ENCODE data around the gene AHNAK2.
"Not testable (repeated sequence)": the region's sequence is repeated elsewhere in the genome, so short reads cannot be mapped to it uniquely, and the experiment has no call there.

The AHNAK2 gene

DNA sequence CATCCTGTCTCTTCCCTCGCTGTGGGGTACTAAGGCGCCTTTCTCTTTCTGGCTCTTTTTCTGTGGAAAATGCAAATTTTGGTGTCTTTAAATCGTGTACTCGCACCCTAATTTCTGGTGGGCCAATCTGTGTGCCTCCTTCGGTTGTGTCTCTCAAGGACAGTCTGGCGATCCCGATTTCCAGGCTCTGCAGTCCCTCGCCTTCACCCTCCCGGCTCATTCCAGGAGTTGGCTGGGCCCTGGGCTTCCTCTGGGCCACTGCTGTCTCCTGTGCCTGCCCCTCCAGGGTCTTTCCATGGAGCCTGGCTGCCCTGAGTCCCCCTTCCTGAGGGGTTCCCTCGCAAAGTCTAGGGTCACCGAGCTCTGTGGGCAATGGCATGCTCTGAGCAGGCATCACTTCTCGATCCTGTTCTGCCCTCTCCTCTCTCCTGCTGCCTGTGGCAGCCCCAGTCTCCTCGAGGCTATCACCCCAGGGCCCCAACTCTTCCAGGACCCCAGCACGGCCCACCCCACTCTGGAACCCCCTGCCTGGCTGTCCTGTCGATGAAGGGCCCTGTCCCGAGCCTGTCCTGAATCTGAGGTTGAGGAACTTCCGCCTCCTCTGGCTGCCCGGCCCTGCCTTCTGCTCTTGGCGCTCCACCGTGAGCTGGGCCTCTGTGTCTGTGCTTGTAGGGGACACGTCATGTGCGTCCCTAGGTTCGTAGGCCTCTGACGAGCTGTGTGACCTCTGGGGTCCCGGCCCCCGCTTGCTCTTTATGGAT is 24.1 kb downstream of the AHNAK2 start:
- no peak for DNase-seq (ENCODE audit: low spot score)
- in situ Hi-C loops (cut with MboI; ENCODE audit: low sequenced_read_pairs, unreplicated experiment), result no loop called here
- no peak for TF ChIP-seq CTCF (IDR thresholded peaks at IDR 0.05; ENCODE audit: borderline replicate concordance, control extremely low read depth, extremely low read depth, insufficient read depth, missing control alignments)

DNA sequence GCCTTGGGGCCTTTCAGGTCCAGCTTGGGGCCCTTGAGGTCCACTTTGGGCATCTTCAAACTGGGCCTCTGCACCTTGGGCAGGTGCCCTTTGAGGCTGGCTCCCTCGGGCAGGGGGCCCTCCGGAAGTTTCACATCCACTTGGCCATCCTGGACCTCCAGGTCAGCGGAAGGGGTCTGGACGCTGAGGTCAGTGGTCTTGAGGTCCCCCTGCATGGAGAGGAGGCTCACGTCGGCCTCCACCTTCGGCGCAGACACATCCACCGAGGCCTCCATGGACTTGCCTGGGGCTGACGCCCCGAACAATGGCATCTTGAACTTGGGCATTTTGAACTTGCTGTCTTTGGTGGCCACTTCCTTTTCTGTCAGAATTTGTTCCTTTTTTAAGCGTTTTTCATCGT is 25.1 kb downstream of the AHNAK2 start:
- no peak for DNase-seq (ENCODE audit: low spot score)
- no peak for TF ChIP-seq CTCF (IDR thresholded peaks at IDR 0.05; ENCODE audit: borderline replicate concordance, control extremely low read depth, extremely low read depth, insufficient read depth, missing control alignments)
- in situ Hi-C loops (cut with MboI; ENCODE audit: low sequenced_read_pairs, unreplicated experiment), result no loop called here

DNA sequence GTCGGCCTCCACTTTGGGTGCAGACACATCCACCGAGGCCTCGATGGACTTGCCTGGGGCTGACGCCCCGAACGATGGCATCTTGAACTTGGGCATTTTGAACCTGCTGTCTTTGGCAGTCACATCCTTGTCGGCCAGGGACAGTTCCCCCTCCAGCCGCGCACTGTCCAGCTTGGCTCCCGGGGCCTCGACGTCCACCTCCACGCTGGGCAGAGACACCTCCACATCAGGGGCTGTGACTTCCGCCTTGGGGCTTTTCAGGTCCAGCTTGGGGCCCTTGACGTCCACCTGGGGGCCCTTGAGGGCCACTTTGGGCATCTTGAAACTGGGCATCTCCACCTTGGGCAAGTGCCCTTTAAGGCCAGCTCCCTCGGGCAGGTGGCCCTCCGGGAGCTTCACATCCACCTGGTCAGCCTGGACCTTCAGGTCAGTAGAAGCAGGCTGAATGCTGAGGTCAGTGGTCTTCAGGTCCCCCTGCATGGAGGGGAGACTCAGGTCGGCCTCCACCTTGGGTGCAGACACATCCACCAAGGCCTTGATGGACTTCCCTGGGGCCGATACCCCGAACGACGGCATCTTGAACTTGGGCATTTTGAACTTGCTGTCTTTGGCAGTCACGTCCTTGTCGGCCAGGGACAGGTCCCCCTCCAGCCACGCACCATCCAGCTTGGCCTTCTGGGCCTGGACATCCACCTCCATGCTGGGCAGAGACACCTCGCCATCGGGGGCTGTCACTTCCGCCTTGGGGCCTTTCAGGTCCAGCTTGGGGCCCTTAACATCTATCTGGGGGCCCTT is 26.1 kb downstream of the AHNAK2 start:
- in situ Hi-C loops (cut with MboI; ENCODE audit: low sequenced_read_pairs, unreplicated experiment); DNase-seq (ENCODE audit: low spot score): not testable (repeated sequence)

GRCh38 chr14:104950701-104951100 is 27.5 kb downstream of the AHNAK2 start:
- in situ Hi-C loops (cut with MboI; ENCODE audit: low sequenced_read_pairs, unreplicated experiment); DNase-seq (ENCODE audit: low spot score): not testable (repeated sequence)

DNA sequence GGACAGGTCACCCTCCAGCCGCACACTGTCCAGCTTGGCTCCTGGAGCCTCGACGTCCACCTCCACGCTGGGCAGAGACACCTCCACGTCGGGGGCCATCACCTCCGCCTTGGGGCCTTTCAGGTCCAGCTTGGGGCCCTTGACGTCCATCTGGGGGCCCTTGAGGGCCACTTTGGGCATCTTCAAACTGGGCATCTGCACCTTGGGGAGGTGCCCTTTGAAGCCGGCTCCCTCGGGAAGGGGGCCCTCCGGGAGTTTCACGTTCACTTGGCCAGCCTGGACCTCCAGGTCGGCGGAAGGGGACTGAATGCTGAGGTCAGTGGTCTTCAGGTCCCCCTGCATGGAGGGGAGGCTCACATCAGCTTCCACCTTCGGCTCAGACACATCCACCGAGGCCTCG is 28.2 kb downstream of the AHNAK2 start:
- no peak for DNase-seq (ENCODE audit: low spot score)
- in situ Hi-C loops (cut with MboI; ENCODE audit: low sequenced_read_pairs, unreplicated experiment), result no loop called here
- TF ChIP-seq CTCF (IDR thresholded peaks at IDR 0.05; ENCODE audit: borderline replicate concordance, control extremely low read depth, extremely low read depth, insufficient read depth, missing control alignments), result no peak

GRCh38 chr14:104949406-104949955 is 28.7 kb downstream of the AHNAK2 start:
- DNase-seq (ENCODE audit: low spot score); in situ Hi-C loops (cut with MboI; ENCODE audit: low sequenced_read_pairs, unreplicated experiment): not testable (repeated sequence)

DNA sequence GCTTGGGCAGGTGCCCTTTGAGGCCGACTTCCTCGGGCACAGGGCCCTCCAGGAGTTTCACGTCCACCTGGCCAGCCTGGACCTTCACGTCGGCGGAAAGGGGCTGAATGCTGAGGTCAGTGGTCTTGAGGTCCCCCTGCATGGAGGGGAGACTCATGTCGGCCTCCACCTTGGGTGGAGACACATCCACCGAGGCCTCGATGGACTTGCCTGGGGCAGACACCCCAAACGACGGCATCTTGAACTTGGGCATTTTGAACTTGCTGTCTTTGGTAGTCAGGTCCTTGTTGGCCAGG is 29.5 kb downstream of the AHNAK2 start:
- TF ChIP-seq CTCF (IDR thresholded peaks at IDR 0.05; ENCODE audit: borderline replicate concordance, control extremely low read depth, extremely low read depth, insufficient read depth, missing control alignments), result no peak
- in situ Hi-C loops (cut with MboI; ENCODE audit: low sequenced_read_pairs, unreplicated experiment), result no loop called here

DNA sequence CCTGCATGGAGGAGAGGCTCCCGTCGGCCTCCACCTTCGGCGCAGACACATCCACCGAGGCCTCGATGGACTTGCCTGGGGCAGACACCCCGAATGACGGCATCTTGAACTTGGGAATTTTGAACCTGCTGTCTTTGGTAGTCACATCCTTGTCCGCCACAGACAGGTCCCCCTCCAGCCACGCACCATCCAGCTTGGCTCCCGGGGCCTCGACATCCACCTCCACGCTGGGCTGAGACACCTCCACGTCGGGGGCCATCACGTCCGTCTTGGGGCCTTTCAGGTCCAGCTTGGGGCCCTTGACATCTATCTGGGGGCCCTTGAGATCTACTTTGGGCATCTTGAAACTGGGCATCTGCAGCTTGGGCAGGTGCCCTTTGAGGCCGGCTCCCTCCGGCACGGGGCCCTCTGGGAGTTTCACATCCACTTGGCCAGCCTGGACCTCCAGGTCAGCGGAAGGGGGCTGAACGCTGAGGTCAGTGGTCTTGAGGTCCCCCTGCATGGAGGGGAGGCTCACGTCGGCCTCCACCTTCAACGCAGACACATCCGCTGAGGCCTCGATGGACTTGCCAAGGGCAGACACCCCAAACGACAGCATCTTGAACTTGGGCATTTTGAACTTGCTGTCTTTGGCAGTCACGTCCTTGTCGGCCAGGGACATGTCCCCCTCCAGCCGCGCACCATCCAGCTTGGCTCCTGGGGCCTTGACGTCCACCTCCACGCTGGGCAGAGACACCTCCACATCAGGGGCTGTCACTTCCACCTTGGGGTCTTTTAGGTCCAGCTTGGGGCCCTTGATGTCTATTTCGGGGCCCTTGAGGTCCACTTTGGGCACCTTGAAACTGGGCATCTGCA is 30.1 kb downstream of the AHNAK2 start:
- in situ Hi-C loops (cut with MboI; ENCODE audit: low sequenced_read_pairs, unreplicated experiment); DNase-seq (ENCODE audit: low spot score): not testable (repeated sequence)

More for the DNA sequence above, 29.5 kb downstream of the AHNAK2 start:
- DNase-seq (ENCODE audit: low spot score), result no peak

DNA sequence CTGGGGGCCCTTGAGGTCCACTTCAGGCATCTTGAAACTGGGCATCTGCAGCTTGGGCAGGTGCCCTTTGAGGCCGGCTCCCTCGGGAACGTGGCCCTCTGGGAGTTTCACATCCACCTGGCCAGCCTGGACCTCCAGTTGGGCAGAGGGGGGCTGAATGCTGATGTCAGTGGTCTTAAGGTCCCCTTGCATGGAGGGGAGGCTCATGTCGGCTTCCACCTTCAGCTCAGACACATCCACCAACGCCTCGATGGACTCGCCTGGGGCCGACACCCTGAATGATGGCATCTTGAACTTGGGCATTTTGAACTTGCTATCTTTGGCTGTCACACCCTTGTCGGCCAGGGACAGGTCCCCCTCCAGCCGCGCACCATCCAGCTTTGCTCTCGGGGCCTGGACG is 31.0 kb downstream of the AHNAK2 start:
- DNase-seq (ENCODE audit: low spot score); in situ Hi-C loops (cut with MboI; ENCODE audit: low sequenced_read_pairs, unreplicated experiment): not testable (repeated sequence)

- DNase-seq (ENCODE audit: low spot score); in situ Hi-C loops (cut with MboI; ENCODE audit: low sequenced_read_pairs, unreplicated experiment): not testable (repeated sequence)
Observed at GRCh38 chr14:104945986-104946965, 31.9 kb downstream of the AHNAK2 start.

DNA sequence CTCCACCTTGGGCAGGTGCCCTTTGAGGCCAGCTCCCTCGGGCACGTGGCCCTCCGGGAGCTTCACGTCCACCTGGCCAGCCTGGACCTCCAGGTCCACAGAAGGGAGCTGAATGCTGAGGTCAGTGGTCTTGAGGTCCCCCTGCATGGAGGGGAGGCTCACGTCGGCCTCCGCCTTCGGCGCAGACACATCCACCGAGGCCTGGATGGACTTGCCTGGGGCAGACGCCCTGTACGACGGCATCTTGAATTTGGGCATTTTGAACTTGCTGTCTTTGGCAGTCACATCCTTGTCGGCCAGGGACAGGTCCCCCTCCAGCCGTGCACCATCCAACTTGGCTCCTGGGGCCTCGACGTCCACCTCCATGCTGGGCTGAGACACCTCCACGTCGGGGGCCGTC is 32.9 kb downstream of the AHNAK2 start:
- in situ Hi-C loops (cut with MboI; ENCODE audit: low sequenced_read_pairs, unreplicated experiment); DNase-seq (ENCODE audit: low spot score): not testable (repeated sequence)

Data from GM13976 (cell line).